Stomach (tissue), 4 donors: ENCODE measurements around the gene TTC33.

Source experiments
- EP300 ChIP-seq: sonication (generic); formaldehyde crosslinking; IDR thresholded peaks from one replicate; pipeline ENCODE4 v1.6.1; 2017; ENCODE audit warnings: antibody characterized with exemption
- POLR2A ChIP-seq, 4 donors: fragments of 450-650 bp; IDR thresholded peaks; one replicate each; pipeline ENCODE4 v1.6.1; 2016; ENCODE audit warnings: antibody characterized with exemption in 4 of 4, control low read depth in 2 of 4, mild to moderate bottlenecking in 1 of 4, moderate library complexity in 1 of 4
- POLR2AphosphoS5 ChIP-seq, 3 donors: sonication (generic); formaldehyde crosslinking; IDR thresholded peaks; one replicate each; pipeline ENCODE4 v1.6.1; 2016; ENCODE audit warnings: antibody characterized with exemption in 3 of 3
- TF ChIP-seq, protein P1 (sequence below), 7 experiments: fragments of 450-650 bp in 4 of 7; fragments of 200-600 bp in 3 of 7; sonication (generic) in 3 of 7; IDR thresholded peaks; one replicate each; pipeline ENCODE4 v1.5.1; 2016 to 2019; ENCODE audit warnings: antibody characterized with exemption in 7 of 7, control low read depth in 2 of 7, mild to moderate bottlenecking in 1 of 7

GRCh38 chr5:40477856-40478546 is 277.8 kb downstream of the TTC33 start:
- TF ChIP-seq EP300, result no peak
- no peak for TF ChIP-seq POLR2A (IDR thresholded peaks at IDR 0.05)
- TF ChIP-seq, protein P1, sequence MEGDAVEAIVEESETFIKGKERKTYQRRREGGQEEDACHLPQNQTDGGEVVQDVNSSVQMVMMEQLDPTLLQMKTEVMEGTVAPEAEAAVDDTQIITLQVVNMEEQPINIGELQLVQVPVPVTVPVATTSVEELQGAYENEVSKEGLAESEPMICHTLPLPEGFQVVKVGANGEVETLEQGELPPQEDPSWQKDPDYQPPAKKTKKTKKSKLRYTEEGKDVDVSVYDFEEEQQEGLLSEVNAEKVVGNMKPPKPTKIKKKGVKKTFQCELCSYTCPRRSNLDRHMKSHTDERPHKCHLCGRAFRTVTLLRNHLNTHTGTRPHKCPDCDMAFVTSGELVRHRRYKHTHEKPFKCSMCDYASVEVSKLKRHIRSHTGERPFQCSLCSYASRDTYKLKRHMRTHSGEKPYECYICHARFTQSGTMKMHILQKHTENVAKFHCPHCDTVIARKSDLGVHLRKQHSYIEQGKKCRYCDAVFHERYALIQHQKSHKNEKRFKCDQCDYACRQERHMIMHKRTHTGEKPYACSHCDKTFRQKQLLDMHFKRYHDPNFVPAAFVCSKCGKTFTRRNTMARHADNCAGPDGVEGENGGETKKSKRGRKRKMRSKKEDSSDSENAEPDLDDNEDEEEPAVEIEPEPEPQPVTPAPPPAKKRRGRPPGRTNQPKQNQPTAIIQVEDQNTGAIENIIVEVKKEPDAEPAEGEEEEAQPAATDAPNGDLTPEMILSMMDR (IDR thresholded peaks at IDR 0.05), result no peak
- TF ChIP-seq POLR2AphosphoS5 (IDR thresholded peaks at IDR 0.05), result no peak
